IMR-90 (cell line): Measurements from ENCODE around the gene DCST2. TPM values are rescaled to one million over a fixed set of nuclear protein-coding genes. Genes with fewer than 3 reads are reported as not detected.
A peak's percentile ranks its signal among the peaks of the same experiment; 100 is the strongest.

Experiments
- ATAC-seq: fragments of 200-7000 bp; cut with Tn5 transposase; 2 replicates; pipeline ENCODE4 v1.9.1; 2020; ENCODE audit warnings: low read depth, mild to moderate bottlenecking, moderate library complexity
- BruUV-seq: library from RNA; stranded (reverse); fragments of 400-500 nt; replicated peaks from 2 replicates; lab custom pipeline; 2021; lab: Mats Ljungman, UMichigan
- CTCF ChIA-PET: fragments of 300-600 bp; formaldehyde crosslinking; extraction: SDS; loops from one replicate; lab custom pipeline; 2021; ENCODE audit warnings: antibody characterized with exemption; lab: Yijun Ruan, JAX
- POLR2A ChIA-PET: fragments of 300-600 bp; sonication (Branson Sonifier 250); formaldehyde crosslinking; loops from one replicate; lab custom pipeline; 2022; ENCODE audit warnings: antibody characterized with exemption; ENCODE audit not compliant: unreplicated experiment; lab: Charles Lee
- DNase-seq: peaks from one replicate; pipeline ENCODE4 v3.0.0; 2013
- H2AFZ ChIP-seq: replicated peaks from 2 replicates; pipeline ENCODE3; 2013; ENCODE audit warnings: low read length, mild to moderate bottlenecking; ENCODE audit not compliant: poor library complexity
- H2AK5ac ChIP-seq: 2 replicates; pipeline ENCODE4 v1.6.1; 2013; ENCODE audit warnings: low read depth, low read length, inconsistent platforms
- H2AK9ac ChIP-seq: replicated peaks from 2 replicates; pipeline ENCODE3; 2013; ENCODE audit warnings: mild to moderate bottlenecking, low read depth, low read length, moderate library complexity; ENCODE audit not compliant: poor library complexity
- H2BK120ac ChIP-seq: 2 replicates; pipeline ENCODE4 v1.6.1; 2013; ENCODE audit warnings: low read depth, low read length, inconsistent platforms
- H2BK15ac ChIP-seq: 3 replicates; pipeline ENCODE4 v1.6.1; 2013; ENCODE audit warnings: low read depth, low read length, inconsistent platforms
- H2BK20ac ChIP-seq: 2 replicates; pipeline ENCODE4 v1.6.1; 2013; ENCODE audit warnings: low read depth, mild to moderate bottlenecking, inconsistent platforms, low read length, moderate library complexity
- H2BK5ac ChIP-seq: 2 replicates; pipeline ENCODE4 v1.6.1; 2013; ENCODE audit warnings: mild to moderate bottlenecking, low read depth, low read length, inconsistent platforms; ENCODE audit not compliant: poor library complexity, severe bottlenecking
- H3K14ac ChIP-seq: replicated peaks from 2 replicates; pipeline ENCODE4 v1.6.1; 2013; ENCODE audit warnings: low read depth, low read length, inconsistent platforms
- H3K18ac ChIP-seq: 2 replicates; pipeline ENCODE4 v1.6.1; 2013; ENCODE audit warnings: low read depth, low read length, control low read depth
- H3K23ac ChIP-seq: 2 replicates; pipeline ENCODE4 v1.6.1; 2013; ENCODE audit warnings: low read depth, low read length, inconsistent platforms
- H3K27ac ChIP-seq: 2 replicates; pipeline ENCODE4 v1.5.1; 2013; ENCODE audit warnings: mild to moderate bottlenecking, control low read depth, low read length; ENCODE audit not compliant: insufficient read depth
- H3K27me3 ChIP-seq: 2 replicates; pipeline ENCODE4 v1.6.1; 2013; ENCODE audit warnings: low read length; ENCODE audit not compliant: control insufficient read depth, insufficient read depth
- H3K36me3 ChIP-seq: 2 replicates; pipeline ENCODE4 v1.6.1; 2013; ENCODE audit warnings: low read length, mixed read lengths; ENCODE audit not compliant: control insufficient read depth, insufficient read depth
- H3K4ac ChIP-seq: 2 replicates; pipeline ENCODE4 v1.6.1; 2013; ENCODE audit warnings: low read depth, low read length, inconsistent platforms
- H3K4me1 ChIP-seq: 2 replicates; pipeline ENCODE4 v1.6.1; 2013; ENCODE audit warnings: low read length, mixed read lengths; ENCODE audit not compliant: control insufficient read depth, insufficient read depth
- H3K4me2 ChIP-seq: 2 replicates; pipeline ENCODE4 v1.6.1; 2013; ENCODE audit warnings: low read depth, mild to moderate bottlenecking, control low read depth, low read length, moderate library complexity
- H3K4me3 ChIP-seq: 2 replicates; pipeline ENCODE4 v1.5.1; 2013; ENCODE audit warnings: low read depth, mild to moderate bottlenecking, control low read depth, low read length, moderate library complexity; ENCODE audit not compliant: insufficient read depth
- H3K56ac ChIP-seq: 2 replicates; pipeline ENCODE4 v1.6.1; 2013; ENCODE audit warnings: low read length, inconsistent platforms; ENCODE audit not compliant: insufficient read depth; ENCODE audit errors: extremely low read depth
- H3K79me1 ChIP-seq, 2 experiments: 2 replicates each; pipeline ENCODE4 v1.6.1; 2013; ENCODE audit warnings: low read length in 2 of 2, inconsistent platforms in 1 of 2, low read depth in 1 of 2
- H3K9ac ChIP-seq: 2 replicates; pipeline ENCODE4 v1.6.1; 2013; ENCODE audit warnings: low read depth, low read length, control low read depth
- H3K9me1 ChIP-seq: 2 replicates; pipeline ENCODE4 v1.6.1; 2013; ENCODE audit warnings: low read length, inconsistent platforms; ENCODE audit not compliant: insufficient read depth
- H3K9me3 ChIP-seq: 2 replicates; pipeline ENCODE4 v1.6.1; 2013; ENCODE audit warnings: low read length; ENCODE audit not compliant: control insufficient read depth, insufficient read depth
- H4K20me1 ChIP-seq: 2 replicates; pipeline ENCODE4 v1.6.1; 2013; ENCODE audit warnings: low read length, inconsistent platforms; ENCODE audit not compliant: insufficient read depth
- H4K5ac ChIP-seq: 2 replicates; pipeline ENCODE4 v1.6.1; 2013; ENCODE audit warnings: mild to moderate bottlenecking, low read depth, low read length, control low read depth
- H4K8ac ChIP-seq, 2 experiments: 2 replicates each; pipeline ENCODE4 v1.6.1; 2013; ENCODE audit warnings: low read depth in 2 of 2, low read length in 2 of 2, control low read depth in 1 of 2, inconsistent platforms in 1 of 2
- H4K91ac ChIP-seq: 2 replicates; pipeline ENCODE4 v1.6.1; 2013; ENCODE audit warnings: low read depth, low read length, inconsistent platforms; ENCODE audit not compliant: insufficient read depth
- BHLHE40 ChIP-seq: fragments of 150-350 bp; IDR thresholded peaks from 2 replicates; pipeline ENCODE4 v1.6.1; 2016; ENCODE audit warnings: mild to moderate bottlenecking, low read depth, low read length
- CEBPB ChIP-seq: IDR thresholded peaks from 2 replicates; pipeline ENCODE4 v1.6.1; 2012; ENCODE audit warnings: low read depth, low read length, improper control_type of control experiment
- CHD1 ChIP-seq: IDR thresholded peaks from 2 replicates; pipeline ENCODE4 v1.6.1; 2012; ENCODE audit warnings: low read depth, low read length, improper control_type of control experiment
- MAFK ChIP-seq: IDR thresholded peaks from 2 replicates; pipeline ENCODE4 v1.6.1; 2012; ENCODE audit warnings: low read depth, low read length, improper control_type of control experiment
- MAZ ChIP-seq: IDR thresholded peaks from 2 replicates; pipeline ENCODE4 v1.6.1; 2012; ENCODE audit warnings: low read depth, mild to moderate bottlenecking, low read length, improper control_type of control experiment, moderate library complexity, borderline replicate concordance
- MXI1 ChIP-seq: IDR thresholded peaks from 2 replicates; pipeline ENCODE4 v1.6.1; 2012; ENCODE audit warnings: low read depth, mild to moderate bottlenecking, low read length, moderate library complexity, borderline replicate concordance
- NFE2L2 ChIP-seq: fragments of 150-350 bp; IDR thresholded peaks from 2 replicates; pipeline ENCODE4 v1.6.1; 2016; ENCODE audit warnings: low read depth, mild to moderate bottlenecking, low read length
- POLR2A ChIP-seq: IDR thresholded peaks from 2 replicates; pipeline ENCODE4 v1.6.1; 2012; ENCODE audit warnings: mild to moderate bottlenecking, low read depth, low read length
- RAD21 ChIP-seq: IDR thresholded peaks from 2 replicates; pipeline ENCODE4 v1.6.1; 2012; ENCODE audit warnings: low read length, improper control_type of control experiment
- RCOR1 ChIP-seq: IDR thresholded peaks from 2 replicates; pipeline ENCODE4 v1.6.1; 2012; ENCODE audit warnings: mild to moderate bottlenecking, low read length, improper control_type of control experiment; ENCODE audit not compliant: insufficient replicate concordance
- RFX5 ChIP-seq: IDR thresholded peaks from 2 replicates; pipeline ENCODE4 v1.8.0; 2012; ENCODE audit warnings: low read depth, mild to moderate bottlenecking, low read length, moderate library complexity
- SMC3 ChIP-seq: fragments of 150-350 bp; IDR thresholded peaks from 2 replicates; pipeline ENCODE4 v1.6.1; 2016; ENCODE audit warnings: low read depth, mild to moderate bottlenecking, antibody characterized with exemption, low read length, moderate library complexity
- WGBS, 2 experiments: methylation state at CpG; one replicate each; pipeline versions ENCODE4 v1.1.5 to v1.1.7; 2013; ENCODE audit warnings: missing lambda C conversion rate in 2 of 2; ENCODE audit not compliant: insufficient read length in 1 of 2; ENCODE audit errors: extremely low coverage in 2 of 2; 5-methylcytosine and 5-hydroxymethylcytosine counted together
- dilution Hi-C: fragments of 300-500 bp; cut with HindIII; formaldehyde crosslinking; loops from one replicate; pipeline ENCODE4 v1.14.3; 2018; ENCODE audit warnings: low sequenced_read_pairs; ENCODE audit not compliant: unreplicated experiment
- in situ Hi-C: fragments of 300-500 bp; cut with MboI; formaldehyde crosslinking; loops from 3 replicates; pipeline ENCODE4 v1.14.3; 2019; ENCODE audit warnings: low sequenced_read_pairs, inconsistent platforms, mixed read lengths
- intact Hi-C: fragments of 100-400 bp; cut with micrococcal nuclease; formaldehyde crosslinking; loops from 2 replicates; pipeline ENCODE4 v1.10.0; 2022
- polyA plus RNA-seq, 3 experiments: library from polyadenylated mRNA; depleted of rRNA; stranded (reverse); fragments of >200 nt; gene quantifications; 2 replicates each; pipeline ENCODE4 v1.2.3, GENCODE V29; 2012; ENCODE audit warnings: low replicate concordance in 1 of 3
- total RNA-seq: library from RNA; depleted of rRNA; stranded (reverse); fragments of >200 nt; gene quantifications from 2 replicates; pipeline ENCODE4 v1.2.3, GENCODE V29; 2012
- TF ChIP-seq, protein P1 (sequence below): fragments of 150-350 bp; IDR thresholded peaks from 2 replicates; pipeline ENCODE4 v1.6.1; 2016; ENCODE audit warnings: low read depth, mild to moderate bottlenecking, low read length, moderate library complexity, borderline replicate concordance
- TF ChIP-seq, protein P2 (sequence below): conservative IDR thresholded peaks from 2 replicates; pipeline ENCODE4 v1.5.1; 2012; ENCODE audit warnings: mild to moderate bottlenecking, low read depth, low read length, improper control_type of control experiment

Gene DCST2
- total and polyA plus RNA-seq, 2 of the 4 experiments (the other 2 are of a cell fraction): 0.14 TPM; not detected in 1

DNA sequence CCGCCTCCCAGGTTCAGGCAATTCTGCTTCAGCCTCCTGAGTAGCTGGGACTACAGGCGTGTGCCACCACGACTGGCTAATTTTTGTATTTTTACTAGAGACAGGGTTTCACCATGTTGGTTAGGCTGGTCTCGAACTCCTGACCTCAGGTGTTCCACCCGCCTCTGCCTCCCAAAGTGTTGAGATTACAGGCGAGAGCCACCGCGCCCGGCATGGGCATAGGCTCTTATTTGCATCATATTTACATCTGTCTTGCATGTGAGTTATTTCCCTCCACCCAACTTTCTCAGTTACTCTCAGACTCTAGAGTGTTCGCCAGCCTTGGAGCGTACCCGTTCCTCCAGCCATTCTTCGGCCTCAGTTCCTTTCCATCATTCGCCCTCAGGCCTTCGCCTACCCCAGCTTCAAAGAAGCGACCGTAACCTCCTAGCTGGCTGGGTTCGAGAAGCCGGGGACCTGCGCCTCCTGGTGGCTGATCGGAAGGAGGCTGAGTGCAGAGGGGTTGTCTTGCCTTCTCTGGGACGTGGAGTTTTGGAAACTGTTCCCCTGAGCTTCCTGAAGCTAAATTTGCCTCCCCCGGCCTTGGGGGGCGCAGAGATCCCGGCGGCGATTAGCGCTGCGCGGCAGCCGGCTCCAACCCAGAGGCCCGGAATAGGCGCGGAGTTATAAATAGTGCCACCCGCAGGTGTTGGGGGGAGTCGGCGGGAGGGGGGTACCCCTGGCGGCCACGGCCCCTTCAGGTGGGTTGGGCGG lies 34.6 kb downstream of the DCST2 start:
- peak overlapping the region; percentile 88 for H2AFZ ChIP-seq
- H3K9me1 ChIP-seq: no peaks in the 10 kb centered on the region
- 0 out of 2 replicates have a peak overlapping the region, but pooled peaks have one; percentile 1 for H3K9ac ChIP-seq
- H3K27ac ChIP-seq: no peak overlapping the region
- H3K4me3 ChIP-seq: no peak overlapping the region
- dilution Hi-C loops (no loop called here), intact Hi-C loops (loop anchor here (2.0 kb wide), 1 partner anchor 38 kb away; the partner anchor contains the start of gene PYGO2), in situ Hi-C loops (no loop called here)
- H2BK120ac ChIP-seq: peak overlapping the region; percentile 51; the same call in 1 of the 2 replicates
- 80% methylated on average over 3 of the region's 40 CpGs; no CpG with 5 or more reads in 1 of the 2 experiments for WGBS, 2 experiments
- no TSS peak for BruUV-seq
- peak overlapping the region; percentile 42; the same call in 1 of the 2 replicates for H3K4ac ChIP-seq
- H3K14ac ChIP-seq: 0 out of 2 replicates have a peak overlapping the region, but pooled peaks have one; percentile 77
- DNase-seq: peak; percentile 62
- peak overlapping the region; percentile 79 for H3K4me2 ChIP-seq
- H4K20me1 ChIP-seq: no peaks in the 10 kb centered on the region
- peaks cover 9 to 31% of the 10 kb centered on the region in 2 experiments; a peak in 3 of 4 replicates for H3K79me1 ChIP-seq
- no peak overlapping the region for H2AK5ac ChIP-seq
- no peak overlapping the region for H3K18ac ChIP-seq
- no peaks in the 10 kb centered on the region for H3K9me3 ChIP-seq
- no peak overlapping the region for H2BK15ac ChIP-seq
- CTCF ChIA-PET: interaction anchor here (0.9 to 2.1 kb wide), 10 partner anchors 18 to 518 kb away, joined by 3 to 11 read pairs (median 4); partner anchors contain the start of genes PBXIP1, PYGO2 and SHC1
- H3K27me3 ChIP-seq: no peaks in the 10 kb centered on the region
- peaks cover 9% of the 10 kb centered on the region for H3K4me1 ChIP-seq
- ATAC-seq: no peak
- no peak overlapping the region for H2BK5ac ChIP-seq
- POLR2A ChIA-PET: no interaction called here
- peak overlapping the region; percentile 74; the same call in 1 of the 2 replicates for H3K23ac ChIP-seq
- H4K5ac ChIP-seq: peak overlapping the region; percentile 28; the same call in 1 of the 2 replicates
- H2BK20ac ChIP-seq: no peak overlapping the region
- H3K36me3 ChIP-seq: no peaks in the 10 kb centered on the region
- no peak overlapping the region for H3K56ac ChIP-seq
- H4K91ac ChIP-seq: no peak overlapping the region
- H4K8ac ChIP-seq: peak overlapping the region in 1 of 2 experiments; percentile 88; a peak in 2 of 4 replicates
- H2AK9ac ChIP-seq: peak overlapping the region; percentile 77
- TF ChIP-seq MAFK (no peak), POLR2A (no peak), RCOR1 (no peak), BHLHE40 (no peak), MXI1 (no peak), CHD1 (no peak), NFE2L2 (no peak), CEBPB (no peak), MAZ (peak; percentile 18; the same call in 1 of the 2 replicates), SMC3 (peak; percentile 75), RAD21 (peak; percentile 73), RFX5 (no peak)
- TF ChIP-seq, protein P1, sequence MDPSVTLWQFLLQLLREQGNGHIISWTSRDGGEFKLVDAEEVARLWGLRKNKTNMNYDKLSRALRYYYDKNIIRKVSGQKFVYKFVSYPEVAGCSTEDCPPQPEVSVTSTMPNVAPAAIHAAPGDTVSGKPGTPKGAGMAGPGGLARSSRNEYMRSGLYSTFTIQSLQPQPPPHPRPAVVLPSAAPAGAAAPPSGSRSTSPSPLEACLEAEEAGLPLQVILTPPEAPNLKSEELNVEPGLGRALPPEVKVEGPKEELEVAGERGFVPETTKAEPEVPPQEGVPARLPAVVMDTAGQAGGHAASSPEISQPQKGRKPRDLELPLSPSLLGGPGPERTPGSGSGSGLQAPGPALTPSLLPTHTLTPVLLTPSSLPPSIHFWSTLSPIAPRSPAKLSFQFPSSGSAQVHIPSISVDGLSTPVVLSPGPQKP: no peak
- TF ChIP-seq, protein P2, sequence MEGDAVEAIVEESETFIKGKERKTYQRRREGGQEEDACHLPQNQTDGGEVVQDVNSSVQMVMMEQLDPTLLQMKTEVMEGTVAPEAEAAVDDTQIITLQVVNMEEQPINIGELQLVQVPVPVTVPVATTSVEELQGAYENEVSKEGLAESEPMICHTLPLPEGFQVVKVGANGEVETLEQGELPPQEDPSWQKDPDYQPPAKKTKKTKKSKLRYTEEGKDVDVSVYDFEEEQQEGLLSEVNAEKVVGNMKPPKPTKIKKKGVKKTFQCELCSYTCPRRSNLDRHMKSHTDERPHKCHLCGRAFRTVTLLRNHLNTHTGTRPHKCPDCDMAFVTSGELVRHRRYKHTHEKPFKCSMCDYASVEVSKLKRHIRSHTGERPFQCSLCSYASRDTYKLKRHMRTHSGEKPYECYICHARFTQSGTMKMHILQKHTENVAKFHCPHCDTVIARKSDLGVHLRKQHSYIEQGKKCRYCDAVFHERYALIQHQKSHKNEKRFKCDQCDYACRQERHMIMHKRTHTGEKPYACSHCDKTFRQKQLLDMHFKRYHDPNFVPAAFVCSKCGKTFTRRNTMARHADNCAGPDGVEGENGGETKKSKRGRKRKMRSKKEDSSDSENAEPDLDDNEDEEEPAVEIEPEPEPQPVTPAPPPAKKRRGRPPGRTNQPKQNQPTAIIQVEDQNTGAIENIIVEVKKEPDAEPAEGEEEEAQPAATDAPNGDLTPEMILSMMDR: peak; percentile 80
